GM23338 (cell line): ENCODE measurements around the gene ESR2. TPM values are rescaled to one million over a fixed set of nuclear protein-coding genes. Genes with fewer than 3 reads are reported as not detected.

Source experiments
- ATAC-seq: fragments of 200-7000 bp; cut with Tn5 transposase; 3 replicates; pipeline ENCODE4 v1.9.1; 2020
- DNase-seq: peaks from one replicate; pipeline ENCODE4 v3.0.0-alpha.2; 2015; ENCODE audit warnings: low spot score
- H2AFZ ChIP-seq: fragments of 200-600 bp; sonication (generic); 2 replicates; pipeline ENCODE4 v1.8.0; 2016; ENCODE audit warnings: antibody characterized with exemption, mild to moderate bottlenecking, moderate library complexity
- H3F3A ChIP-seq: fragments of 200-600 bp; sonication (generic); replicated peaks from 2 replicates; pipeline ENCODE4 v1.8.0; 2017; ENCODE audit warnings: antibody characterized with exemption, mixed run types, low read depth
- H3K27ac ChIP-seq: fragments of 200-600 bp; sonication (generic); 2 replicates; pipeline ENCODE4 v1.6.1; 2016; ENCODE audit warnings: low read depth
- H3K27me3 ChIP-seq: fragments of 200-600 bp; sonication (generic); 2 replicates; pipeline ENCODE4 v1.8.0; 2016; ENCODE audit warnings: mild to moderate bottlenecking, mixed run types, moderate library complexity; ENCODE audit not compliant: insufficient read depth
- H3K36me3 ChIP-seq: fragments of 200-600 bp; sonication (generic); 2 replicates; pipeline ENCODE4 v1.8.0; 2016; ENCODE audit warnings: mild to moderate bottlenecking; ENCODE audit not compliant: insufficient read depth
- H3K4me1 ChIP-seq: fragments of 200-600 bp; sonication (generic); 2 replicates; pipeline ENCODE4 v1.8.0; 2016; ENCODE audit warnings: mild to moderate bottlenecking, moderate library complexity; ENCODE audit not compliant: insufficient read depth
- H3K4me2 ChIP-seq: fragments of 200-600 bp; sonication (generic); 2 replicates; pipeline ENCODE4 v1.7.1; 2017; ENCODE audit warnings: mixed run types
- H3K4me3 ChIP-seq: fragments of 200-600 bp; sonication (generic); 2 replicates; pipeline ENCODE4 v1.6.1; 2016; ENCODE audit warnings: mixed run types
- H3K79me2 ChIP-seq: fragments of 200-600 bp; sonication (generic); replicated peaks from 2 replicates; pipeline ENCODE4 v1.8.0; 2017; ENCODE audit warnings: mild to moderate bottlenecking; ENCODE audit not compliant: insufficient read depth
- H3K9me2 ChIP-seq: fragments of 200-600 bp; sonication (generic); 2 replicates; pipeline ENCODE4 v1.8.0; 2017; ENCODE audit not compliant: insufficient read depth
- H4K20me1 ChIP-seq: fragments of 200-600 bp; sonication (generic); replicated peaks from 2 replicates; pipeline ENCODE4 v1.8.0; 2017; ENCODE audit warnings: mild to moderate bottlenecking; ENCODE audit not compliant: insufficient read depth
- H3K27ac Mint-ChIP-seq: 2 replicates; pipeline ENCODE4 v1.8.0; 2020; ENCODE audit warnings: inconsistent platforms, mild to moderate bottlenecking, moderate library complexity, mixed read lengths
- H3K27me3 Mint-ChIP-seq: 3 replicates; pipeline ENCODE4 v1.8.0; 2022; ENCODE audit warnings: low read depth, mild to moderate bottlenecking, moderate library complexity, mixed read lengths, inconsistent platforms; ENCODE audit not compliant: insufficient read depth, poor library complexity
- H3K36me3 Mint-ChIP-seq: 3 replicates; pipeline ENCODE4 v1.8.0; 2021; ENCODE audit warnings: low read depth, mild to moderate bottlenecking, inconsistent platforms, moderate library complexity, mixed read lengths
- H3K4me1 Mint-ChIP-seq: 3 replicates; pipeline ENCODE4 v1.8.0; 2020; ENCODE audit warnings: mild to moderate bottlenecking, inconsistent platforms, mixed read lengths
- H3K4me3 Mint-ChIP-seq: 3 replicates; pipeline ENCODE4 v1.8.0; 2021; ENCODE audit warnings: moderate library complexity, mild to moderate bottlenecking, inconsistent platforms, mixed read lengths
- H3K9me3 Mint-ChIP-seq: 3 replicates; pipeline ENCODE4 v1.8.0; 2020; ENCODE audit warnings: moderate library complexity, mild to moderate bottlenecking, inconsistent platforms, mixed read lengths
- EZH2 ChIP-seq: fragments of 200-600 bp; sonication (generic); IDR thresholded peaks from one replicate; pipeline ENCODE4 v1.8.0; 2017; ENCODE audit warnings: antibody characterized with exemption, mild to moderate bottlenecking, low read depth; ENCODE audit not compliant: unreplicated experiment
- EZH2phosphoT487 ChIP-seq: fragments of 200-600 bp; sonication (generic); IDR thresholded peaks from one replicate; pipeline ENCODE4 v1.8.1; 2018; ENCODE audit warnings: antibody characterized with exemption; ENCODE audit not compliant: unreplicated experiment
- ZNF114 ChIP-seq: fragments of 250-450 bp; sonication (Bioruptor Pico); IDR thresholded peaks from 2 replicates; pipeline ENCODE4 v1.5.0; 2020; ENCODE audit warnings: mild to moderate bottlenecking, moderate library complexity
- ZNF331 ChIP-seq: fragments of 250-450 bp; sonication (Bioruptor Pico); IDR thresholded peaks from 2 replicates; pipeline ENCODE4 v1.5.0; 2020; ENCODE audit warnings: low read depth, mild to moderate bottlenecking, moderate library complexity
- polyA plus RNA-seq: library from polyadenylated mRNA; unstranded; fragments of >200 nt; fragmentation: Nextera tagmentation; extraction: Ambion mirVana; gene quantifications from 2 replicates; pipeline ENCODE4 v1.2.1, GENCODE V29; 2016
- total RNA-seq: library from RNA; depleted of rRNA; stranded (reverse); fragments of >200 nt; shearing (Covaris generic); gene quantifications from 2 replicates; pipeline ENCODE4 v1.2.3, GENCODE V29; 2014
- TF ChIP-seq, protein P1 (sequence below), 2 experiments: fragments of 200-600 bp in 1 of 2; sonication (generic) in 1 of 2; conservative IDR thresholded peaks; 2 replicates each; pipeline versions ENCODE4 v1.5.1 to v1.6.1; 2016 to 2017; ENCODE audit warnings: antibody characterized with exemption in 2 of 2, low read depth in 2 of 2, mild to moderate bottlenecking in 2 of 2, moderate library complexity in 1 of 2
- TF ChIP-seq, protein P2 (sequence below): IDR thresholded peaks from 2 replicates; pipeline ENCODE4 v1.6.1; 2016; ENCODE audit warnings: antibody characterized with exemption
- TF ChIP-seq, protein P3 (sequence below): fragments of 250-450 bp; sonication (Bioruptor Pico); IDR thresholded peaks from 2 replicates; pipeline ENCODE4 v1.5.0; 2020; ENCODE audit warnings: mild to moderate bottlenecking, moderate library complexity

ESR2 gene
- total and polyA plus RNA-seq, 2 experiments from 2014 or later = 0.58 to 0.59 TPM

DNA sequence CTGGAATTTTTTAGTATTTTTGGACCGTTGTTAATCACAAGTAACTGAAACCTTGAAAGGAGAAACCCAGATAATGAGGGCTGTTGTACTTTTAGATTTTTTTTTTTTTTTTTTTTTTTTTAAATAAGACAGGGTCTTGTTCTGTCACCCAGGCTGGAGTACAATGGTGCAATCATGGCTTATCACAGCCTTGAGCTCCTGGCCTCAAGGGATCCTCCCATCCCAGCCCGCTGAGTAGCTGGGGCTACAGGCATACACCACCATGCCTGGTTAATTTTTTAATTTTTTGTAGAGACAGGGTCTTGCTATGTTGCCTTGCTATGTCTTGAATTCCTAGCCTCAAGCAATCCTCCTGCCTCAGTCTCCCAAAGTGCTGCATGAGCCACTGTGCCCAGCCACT, 229.7 kb downstream of the ESR2 start:
- DNase-seq = no peak
- Histone ChIP-seq H3K36me3 (no peaks in the 10 kb centered on the region; the same call in 1 of the 2 replicates), H2AFZ (no peak overlapping the region), H3K4me2 (no peak overlapping the region), H3K27ac (no peak overlapping the region), H3K79me2 (no peaks in the 10 kb centered on the region), H3F3A (no peaks in the 10 kb centered on the region), H3K4me3 (no peak overlapping the region), H3K9me2 (no peaks in the 10 kb centered on the region), H3K27me3 (no peaks in the 10 kb centered on the region), H4K20me1 (no peaks in the 10 kb centered on the region), H3K4me1 (peaks cover 22% of the 10 kb centered on the region)
- no peak for TF ChIP-seq EZH2
- TF ChIP-seq, protein P1, sequence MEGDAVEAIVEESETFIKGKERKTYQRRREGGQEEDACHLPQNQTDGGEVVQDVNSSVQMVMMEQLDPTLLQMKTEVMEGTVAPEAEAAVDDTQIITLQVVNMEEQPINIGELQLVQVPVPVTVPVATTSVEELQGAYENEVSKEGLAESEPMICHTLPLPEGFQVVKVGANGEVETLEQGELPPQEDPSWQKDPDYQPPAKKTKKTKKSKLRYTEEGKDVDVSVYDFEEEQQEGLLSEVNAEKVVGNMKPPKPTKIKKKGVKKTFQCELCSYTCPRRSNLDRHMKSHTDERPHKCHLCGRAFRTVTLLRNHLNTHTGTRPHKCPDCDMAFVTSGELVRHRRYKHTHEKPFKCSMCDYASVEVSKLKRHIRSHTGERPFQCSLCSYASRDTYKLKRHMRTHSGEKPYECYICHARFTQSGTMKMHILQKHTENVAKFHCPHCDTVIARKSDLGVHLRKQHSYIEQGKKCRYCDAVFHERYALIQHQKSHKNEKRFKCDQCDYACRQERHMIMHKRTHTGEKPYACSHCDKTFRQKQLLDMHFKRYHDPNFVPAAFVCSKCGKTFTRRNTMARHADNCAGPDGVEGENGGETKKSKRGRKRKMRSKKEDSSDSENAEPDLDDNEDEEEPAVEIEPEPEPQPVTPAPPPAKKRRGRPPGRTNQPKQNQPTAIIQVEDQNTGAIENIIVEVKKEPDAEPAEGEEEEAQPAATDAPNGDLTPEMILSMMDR (conservative IDR thresholded peaks at IDR 0.05; ENCODE audit: low read depth in 2 of 2) = no peak
- no peak for TF ChIP-seq ZNF114 (CRISPR knock-in tag)
- no peak for TF ChIP-seq ZNF331 (CRISPR knock-in tag)
- TF ChIP-seq, protein P2, sequence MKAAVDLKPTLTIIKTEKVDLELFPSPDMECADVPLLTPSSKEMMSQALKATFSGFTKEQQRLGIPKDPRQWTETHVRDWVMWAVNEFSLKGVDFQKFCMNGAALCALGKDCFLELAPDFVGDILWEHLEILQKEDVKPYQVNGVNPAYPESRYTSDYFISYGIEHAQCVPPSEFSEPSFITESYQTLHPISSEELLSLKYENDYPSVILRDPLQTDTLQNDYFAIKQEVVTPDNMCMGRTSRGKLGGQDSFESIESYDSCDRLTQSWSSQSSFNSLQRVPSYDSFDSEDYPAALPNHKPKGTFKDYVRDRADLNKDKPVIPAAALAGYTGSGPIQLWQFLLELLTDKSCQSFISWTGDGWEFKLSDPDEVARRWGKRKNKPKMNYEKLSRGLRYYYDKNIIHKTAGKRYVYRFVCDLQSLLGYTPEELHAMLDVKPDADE = no peak
- no peak for TF ChIP-seq EZH2phosphoT487
- no peak for ATAC-seq
- no peaks in the 10 kb centered on the region for H3K9me3 Mint-ChIP-seq
- H3K4me3 Mint-ChIP-seq = no peak overlapping the region
- H3K27me3 Mint-ChIP-seq = peaks cover 4% of the 10 kb centered on the region
- no peak overlapping the region for H3K27ac Mint-ChIP-seq
- peaks cover 18% of the 10 kb centered on the region for H3K4me1 Mint-ChIP-seq
- peaks cover 3% of the 10 kb centered on the region; the same call in 2 of the 3 replicates for H3K36me3 Mint-ChIP-seq

DNA sequence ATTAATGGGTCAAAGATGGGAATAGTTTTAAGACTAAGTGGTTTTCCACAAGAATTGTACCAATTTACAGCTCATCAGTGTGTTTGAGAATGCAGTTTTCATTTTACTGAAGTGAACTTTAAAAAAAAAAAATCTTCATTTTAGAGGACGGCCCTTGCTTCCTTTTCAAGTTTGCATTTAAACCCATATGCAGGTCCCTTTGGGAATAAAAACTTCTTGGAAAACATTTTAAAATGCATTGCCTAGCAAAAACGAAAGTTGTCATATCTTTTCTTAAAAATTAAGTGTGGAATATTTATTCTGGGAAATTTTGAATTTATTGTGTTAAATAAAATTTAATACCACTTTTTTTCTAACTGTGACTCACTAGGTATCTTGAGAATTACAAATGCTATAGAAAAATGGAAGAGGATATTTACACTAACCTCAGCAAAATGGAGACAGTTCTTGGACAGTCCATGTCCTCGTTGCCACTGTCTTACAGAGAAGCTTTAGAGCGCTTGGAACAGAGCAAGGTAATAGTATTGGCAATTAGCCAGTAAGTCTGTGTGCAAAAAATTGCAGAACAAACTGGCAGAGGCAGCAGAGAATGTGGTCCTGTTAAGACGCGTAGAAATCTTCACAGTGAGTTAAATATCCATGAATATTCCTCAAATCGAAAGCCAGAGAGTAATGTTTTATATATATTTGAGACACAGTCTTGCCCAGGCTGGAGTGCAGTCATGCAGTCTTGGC, 231.6 kb downstream of the ESR2 start:
- Histone ChIP-seq H3K36me3 (no peaks in the 10 kb centered on the region; the same call in 1 of the 2 replicates), H2AFZ (no peak overlapping the region), H3K4me1 (peaks cover 22% of the 10 kb centered on the region), H3K27me3 (no peaks in the 10 kb centered on the region), H3F3A (no peaks in the 10 kb centered on the region), H4K20me1 (no peaks in the 10 kb centered on the region), H3K27ac (no peak overlapping the region), H3K4me2 (no peak overlapping the region), H3K79me2 (no peaks in the 10 kb centered on the region), H3K4me3 (no peak overlapping the region), H3K9me2 (no peaks in the 10 kb centered on the region)
- Mint-ChIP-seq H3K27me3 (peaks cover 4% of the 10 kb centered on the region), H3K4me1 (peaks cover 18% of the 10 kb centered on the region), H3K4me3 (no peak overlapping the region), H3K9me3 (no peaks in the 10 kb centered on the region), H3K36me3 (peaks cover 3% of the 10 kb centered on the region; the same call in 2 of the 3 replicates), H3K27ac (no peak overlapping the region)
- no peak for ATAC-seq
- no peak for DNase-seq
- no peak for TF ChIP-seq ZNF331 (CRISPR knock-in tag)
- TF ChIP-seq, protein P3, sequence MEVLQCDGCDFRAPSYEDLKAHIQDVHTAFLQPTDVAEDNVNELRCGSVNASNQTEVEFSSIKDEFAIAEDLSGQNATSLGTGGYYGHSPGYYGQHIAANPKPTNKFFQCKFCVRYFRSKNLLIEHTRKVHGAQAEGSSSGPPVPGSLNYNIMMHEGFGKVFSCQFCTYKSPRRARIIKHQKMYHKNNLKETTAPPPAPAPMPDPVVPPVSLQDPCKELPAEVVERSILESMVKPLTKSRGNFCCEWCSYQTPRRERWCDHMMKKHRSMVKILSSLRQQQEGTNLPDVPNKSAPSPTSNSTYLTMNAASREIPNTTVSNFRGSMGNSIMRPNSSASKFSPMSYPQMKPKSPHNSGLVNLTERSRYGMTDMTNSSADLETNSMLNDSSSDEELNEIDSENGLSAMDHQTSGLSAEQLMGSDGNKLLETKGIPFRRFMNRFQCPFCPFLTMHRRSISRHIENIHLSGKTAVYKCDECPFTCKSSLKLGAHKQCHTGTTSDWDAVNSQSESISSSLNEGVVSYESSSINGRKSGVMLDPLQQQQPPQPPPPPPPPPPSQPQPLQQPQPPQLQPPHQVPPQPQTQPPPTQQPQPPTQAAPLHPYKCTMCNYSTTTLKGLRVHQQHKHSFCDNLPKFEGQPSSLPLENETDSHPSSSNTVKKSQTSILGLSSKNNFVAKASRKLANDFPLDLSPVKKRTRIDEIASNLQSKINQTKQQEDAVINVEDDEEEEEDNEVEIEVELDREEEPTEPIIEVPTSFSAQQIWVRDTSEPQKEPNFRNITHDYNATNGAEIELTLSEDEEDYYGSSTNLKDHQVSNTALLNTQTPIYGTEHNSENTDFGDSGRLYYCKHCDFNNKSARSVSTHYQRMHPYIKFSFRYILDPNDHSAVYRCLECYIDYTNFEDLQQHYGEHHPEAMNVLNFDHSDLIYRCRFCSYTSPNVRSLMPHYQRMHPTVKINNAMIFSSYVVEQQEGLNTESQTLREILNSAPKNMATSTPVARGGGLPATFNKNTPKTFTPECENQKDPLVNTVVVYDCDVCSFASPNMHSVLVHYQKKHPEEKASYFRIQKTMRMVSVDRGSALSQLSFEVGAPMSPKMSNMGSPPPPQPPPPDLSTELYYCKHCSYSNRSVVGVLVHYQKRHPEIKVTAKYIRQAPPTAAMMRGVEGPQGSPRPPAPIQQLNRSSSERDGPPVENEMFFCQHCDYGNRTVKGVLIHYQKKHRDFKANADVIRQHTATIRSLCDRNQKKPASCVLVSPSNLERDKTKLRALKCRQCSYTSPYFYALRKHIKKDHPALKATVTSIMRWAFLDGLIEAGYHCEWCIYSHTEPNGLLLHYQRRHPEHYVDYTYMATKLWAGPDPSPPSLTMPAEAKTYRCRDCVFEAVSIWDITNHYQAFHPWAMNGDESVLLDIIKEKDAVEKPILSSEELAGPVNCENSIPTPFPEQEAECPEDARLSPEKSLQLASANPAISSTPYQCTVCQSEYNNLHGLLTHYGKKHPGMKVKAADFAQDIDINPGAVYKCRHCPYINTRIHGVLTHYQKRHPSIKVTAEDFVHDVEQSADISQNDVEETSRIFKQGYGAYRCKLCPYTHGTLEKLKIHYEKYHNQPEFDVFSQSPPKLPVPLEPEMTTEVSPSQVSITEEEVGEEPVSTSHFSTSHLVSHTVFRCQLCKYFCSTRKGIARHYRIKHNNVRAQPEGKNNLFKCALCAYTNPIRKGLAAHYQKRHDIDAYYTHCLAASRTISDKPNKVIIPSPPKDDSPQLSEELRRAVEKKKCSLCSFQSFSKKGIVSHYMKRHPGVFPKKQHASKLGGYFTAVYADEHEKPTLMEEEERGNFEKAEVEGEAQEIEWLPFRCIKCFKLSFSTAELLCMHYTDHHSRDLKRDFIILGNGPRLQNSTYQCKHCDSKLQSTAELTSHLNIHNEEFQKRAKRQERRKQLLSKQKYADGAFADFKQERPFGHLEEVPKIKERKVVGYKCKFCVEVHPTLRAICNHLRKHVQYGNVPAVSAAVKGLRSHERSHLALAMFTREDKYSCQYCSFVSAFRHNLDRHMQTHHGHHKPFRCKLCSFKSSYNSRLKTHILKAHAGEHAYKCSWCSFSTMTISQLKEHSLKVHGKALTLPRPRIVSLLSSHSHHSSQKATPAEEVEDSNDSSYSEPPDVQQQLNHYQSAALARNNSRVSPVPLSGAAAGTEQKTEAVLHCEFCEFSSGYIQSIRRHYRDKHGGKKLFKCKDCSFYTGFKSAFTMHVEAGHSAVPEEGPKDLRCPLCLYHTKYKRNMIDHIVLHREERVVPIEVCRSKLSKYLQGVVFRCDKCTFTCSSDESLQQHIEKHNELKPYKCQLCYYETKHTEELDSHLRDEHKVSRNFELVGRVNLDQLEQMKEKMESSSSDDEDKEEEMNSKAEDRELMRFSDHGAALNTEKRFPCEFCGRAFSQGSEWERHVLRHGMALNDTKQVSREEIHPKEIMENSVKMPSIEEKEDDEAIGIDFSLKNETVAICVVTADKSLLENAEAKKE (CRISPR knock-in tag) = no peak
- TF ChIP-seq EZH2phosphoT487 = no peak
- no peak for TF ChIP-seq ZNF114 (CRISPR knock-in tag)
